ENCODE measurements around the gene PIR.

PIR gene

DNA sequence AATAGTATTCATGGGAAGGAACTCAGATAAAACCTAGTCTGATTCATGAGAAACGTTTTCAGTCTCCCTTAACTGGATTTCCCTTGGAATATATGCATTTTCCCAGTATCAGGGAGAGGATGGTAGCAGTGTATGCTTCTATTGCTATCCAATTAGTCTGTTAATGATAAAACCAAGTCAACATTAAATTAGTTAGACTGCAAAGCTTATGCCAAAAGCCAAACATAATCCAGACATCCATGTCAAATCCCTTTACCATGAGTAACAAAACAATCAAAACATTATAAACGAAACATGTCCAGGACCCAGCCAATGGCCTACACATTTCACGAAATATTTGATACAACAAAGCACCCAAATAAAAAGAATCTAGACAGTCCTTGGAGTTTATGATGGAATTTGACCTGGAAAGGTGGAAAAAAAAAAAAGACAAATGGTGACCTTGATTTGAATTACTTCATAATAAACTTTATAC is 74.4 kb downstream of the PIR start:
- no peak for DNase-seq (ENCODE audit: low read depth in 1 of 2, low spot score in 1 of 2)

DNA sequence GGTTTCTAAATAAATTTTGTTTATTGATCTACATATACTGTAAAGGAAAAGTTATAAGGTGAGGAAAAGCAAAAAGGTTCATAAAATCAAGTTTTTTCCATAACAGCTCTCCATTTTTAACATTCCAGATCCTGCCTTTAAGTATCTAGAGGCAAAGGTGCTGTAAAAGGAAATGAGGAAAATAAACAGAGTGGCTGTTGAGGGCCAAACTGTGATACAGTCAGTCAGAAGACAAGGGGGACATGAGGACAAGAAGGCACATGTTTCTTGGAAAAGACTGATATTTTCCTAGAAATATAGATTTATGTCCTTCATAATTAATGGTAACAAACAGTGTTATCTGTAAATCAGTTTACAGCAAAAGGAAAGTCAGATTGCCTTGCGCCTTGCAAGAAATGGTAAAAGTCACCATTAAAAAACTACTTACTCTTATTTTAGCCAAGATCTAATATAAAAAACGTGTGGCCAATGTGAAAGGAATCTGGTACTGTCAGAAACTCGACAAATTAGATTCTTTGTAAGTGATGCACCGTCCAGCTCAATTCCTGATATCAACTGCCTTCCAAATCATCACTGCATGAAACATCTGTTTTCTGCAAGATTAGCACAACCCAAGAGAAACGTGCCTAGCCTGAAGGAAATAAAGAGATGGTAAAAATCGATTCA is 75.0 kb downstream of the PIR start:
- DNase-seq (ENCODE audit: low read depth in 1 of 2, low spot score in 1 of 2) = no peak

DNA sequence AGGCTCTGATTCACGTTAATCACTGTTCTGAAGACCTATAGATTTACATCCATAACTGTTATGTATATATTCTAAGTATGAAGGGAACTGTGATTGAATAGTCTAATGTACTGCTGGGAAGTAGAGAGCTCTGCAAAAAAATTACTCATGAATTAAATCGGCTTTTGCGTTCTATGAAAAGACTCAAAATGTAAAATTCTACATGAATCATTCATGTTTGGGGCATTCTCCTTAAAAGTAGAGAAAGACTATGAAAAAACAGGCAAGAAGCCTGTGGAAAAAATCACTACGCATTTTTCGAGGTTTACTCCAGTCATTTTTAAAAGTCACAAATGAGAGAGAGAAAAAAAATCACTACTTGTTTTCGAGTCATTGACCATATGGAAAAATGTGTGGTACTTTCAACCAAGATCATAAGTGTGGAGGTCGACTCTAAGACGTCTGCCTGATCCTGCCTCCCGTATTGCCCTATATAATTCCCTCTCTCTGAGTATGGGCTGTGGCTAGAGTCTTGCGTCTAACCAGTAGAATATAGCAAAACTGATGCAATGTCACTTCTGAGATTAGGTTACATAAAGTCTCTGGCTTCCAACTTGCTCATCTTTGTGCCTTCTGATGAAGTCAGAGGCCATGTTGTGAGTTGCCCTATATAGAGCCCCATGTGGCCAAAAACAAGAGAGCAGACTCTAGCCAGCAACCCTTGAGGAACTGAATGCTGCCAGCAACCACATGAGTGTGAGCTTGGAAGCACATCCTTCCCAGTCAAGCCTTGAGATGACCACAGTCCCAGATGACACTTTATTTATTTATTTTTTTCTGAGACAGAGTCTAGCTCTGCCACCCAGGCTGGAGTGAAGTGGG is 76.8 kb downstream of the PIR start:
- no peak for DNase-seq (ENCODE audit: low read depth in 1 of 2, low spot score in 1 of 2)

DNA sequence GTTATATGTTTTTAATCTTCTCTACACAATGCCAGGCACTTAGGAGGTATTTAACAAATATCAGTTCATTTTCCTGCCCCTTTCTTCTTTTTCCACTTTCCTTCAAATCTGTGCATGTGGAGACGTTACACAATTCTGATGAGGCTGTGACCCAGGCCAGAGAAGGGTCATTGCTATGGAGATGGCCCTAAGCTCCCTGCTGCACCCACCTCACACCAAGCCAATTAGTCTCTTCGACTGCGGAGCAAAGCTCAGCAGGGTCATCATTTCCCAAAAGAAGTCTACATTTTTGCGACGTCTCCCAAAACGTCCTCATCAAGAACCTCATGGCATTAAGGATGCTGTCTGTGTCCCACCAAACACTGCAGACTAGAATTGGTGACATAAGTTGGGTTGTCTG is 80.0 kb downstream of the PIR start:
- no peak for DNase-seq (ENCODE audit: low read depth in 1 of 2, low spot score in 1 of 2)

DNA sequence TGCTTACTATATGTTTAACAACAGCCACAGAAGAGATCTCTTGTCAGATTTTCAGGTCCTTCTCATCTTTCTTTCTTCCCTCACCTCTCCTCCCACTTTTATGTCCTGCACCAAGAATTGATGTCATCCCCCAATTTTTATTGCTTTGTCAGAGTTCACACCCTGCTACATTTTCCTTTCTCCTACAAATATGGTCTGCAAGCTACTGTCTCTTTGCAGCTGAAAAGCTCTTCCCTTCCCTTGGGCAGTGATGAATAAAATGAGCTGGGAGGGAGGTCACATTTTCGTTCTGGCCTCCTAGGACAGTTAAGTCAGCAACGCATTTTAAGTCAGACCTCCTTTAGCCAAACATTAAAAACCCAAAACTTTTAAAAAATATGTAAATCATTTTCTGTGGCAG is 82.2 kb downstream of the PIR start:
- no peak for DNase-seq (ENCODE audit: low read depth in 1 of 2, low spot score in 1 of 2)

DNA sequence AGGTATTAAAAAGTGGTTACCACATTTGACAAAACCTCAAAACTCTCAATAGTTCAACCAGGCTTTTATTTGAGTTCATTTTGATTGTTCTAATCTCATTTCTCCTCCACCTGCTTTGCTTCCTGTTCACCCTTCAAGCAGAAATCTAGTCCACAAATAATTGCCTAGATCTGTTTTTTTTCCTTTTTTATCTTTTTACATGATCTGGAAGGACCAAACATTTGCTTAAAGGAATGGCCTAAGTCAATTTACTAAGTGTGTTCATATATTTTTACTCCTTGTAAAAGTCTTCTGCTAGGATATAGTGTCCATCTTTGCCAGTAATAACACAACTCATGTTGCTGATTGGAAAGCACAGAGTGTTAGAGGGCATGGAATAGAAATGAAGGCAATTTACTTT is 82.7 kb downstream of the PIR start:
- DNase-seq (ENCODE audit: low read depth in 1 of 2, low spot score in 1 of 2) = no peak

DNA sequence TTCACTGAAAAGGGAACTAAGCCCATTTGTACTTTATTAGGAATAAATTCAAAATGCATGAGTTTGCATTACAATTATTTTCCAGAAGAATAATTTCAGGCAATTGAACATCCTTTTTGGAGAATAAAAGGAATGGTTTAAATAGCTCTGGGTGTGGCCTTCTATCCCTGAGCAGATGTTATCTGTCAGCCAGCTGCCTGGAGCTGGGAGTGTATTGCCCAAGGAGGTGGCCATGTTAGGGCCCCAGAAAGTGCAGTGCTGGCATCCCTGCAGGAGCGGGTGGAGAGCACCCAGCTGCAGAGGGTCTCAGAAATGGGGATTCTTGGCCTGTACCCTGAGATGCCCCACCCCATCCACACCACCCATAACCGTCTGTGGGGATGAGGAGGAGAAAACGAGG is 87.3 kb downstream of the PIR start:
- DNase-seq (ENCODE audit: low read depth in 1 of 2, low spot score in 1 of 2) = no peak

DNA sequence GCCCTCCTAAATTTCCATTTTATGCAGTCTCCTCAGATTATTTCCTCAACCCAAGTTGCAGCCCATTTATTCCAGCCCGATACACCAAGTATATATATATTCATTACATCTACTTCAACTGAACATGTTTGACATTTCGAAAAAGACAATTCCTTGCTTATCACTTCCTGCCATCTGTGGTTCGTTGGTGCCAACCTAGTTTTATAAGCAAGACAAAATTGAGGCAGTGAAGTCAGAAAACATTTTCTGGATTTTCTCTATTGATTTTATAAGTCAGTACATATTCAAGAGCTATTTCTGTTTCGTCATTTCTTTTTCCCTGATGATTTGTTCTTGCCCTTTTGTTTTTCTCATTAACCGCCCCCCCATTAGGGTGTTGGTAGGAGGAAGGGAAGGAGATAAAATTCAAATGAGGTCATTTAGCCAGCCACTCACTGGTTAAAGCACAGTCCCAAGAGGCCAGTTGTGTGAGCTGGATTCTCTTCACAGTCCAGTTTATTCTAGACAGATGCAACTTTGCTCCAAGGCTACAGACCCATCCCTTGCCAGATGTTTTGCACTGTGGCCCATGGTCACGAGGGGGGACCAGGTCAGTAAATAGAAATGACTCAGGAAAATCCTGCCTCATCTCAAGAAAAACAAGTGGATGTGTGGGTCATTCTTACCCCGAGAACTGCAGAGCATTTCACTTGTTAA is 88.6 kb downstream of the PIR start:
- no peak for DNase-seq (ENCODE audit: low read depth in 1 of 2, low spot score in 1 of 2)

DNA sequence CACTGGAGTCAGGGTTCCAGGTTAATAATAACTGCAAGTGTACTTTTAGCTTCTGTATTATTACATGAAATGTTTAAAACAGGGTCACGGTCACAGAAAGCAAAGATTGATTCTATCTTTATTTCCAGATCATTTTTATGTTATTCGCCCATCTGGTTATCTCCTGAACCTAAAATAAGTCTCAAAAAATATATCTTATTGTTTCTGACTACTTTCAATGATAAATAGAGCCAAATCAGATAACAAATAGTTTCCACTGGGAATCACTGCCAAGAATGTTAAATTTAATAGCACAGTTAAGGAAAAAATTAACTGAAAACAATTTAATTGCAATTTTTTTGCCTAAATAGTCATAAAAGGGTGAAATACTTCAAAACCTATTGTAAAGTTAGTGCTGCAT is 91.8 kb downstream of the PIR start:
- DNase-seq (ENCODE audit: low read depth in 1 of 2, low spot score in 1 of 2) = no peak

DNA sequence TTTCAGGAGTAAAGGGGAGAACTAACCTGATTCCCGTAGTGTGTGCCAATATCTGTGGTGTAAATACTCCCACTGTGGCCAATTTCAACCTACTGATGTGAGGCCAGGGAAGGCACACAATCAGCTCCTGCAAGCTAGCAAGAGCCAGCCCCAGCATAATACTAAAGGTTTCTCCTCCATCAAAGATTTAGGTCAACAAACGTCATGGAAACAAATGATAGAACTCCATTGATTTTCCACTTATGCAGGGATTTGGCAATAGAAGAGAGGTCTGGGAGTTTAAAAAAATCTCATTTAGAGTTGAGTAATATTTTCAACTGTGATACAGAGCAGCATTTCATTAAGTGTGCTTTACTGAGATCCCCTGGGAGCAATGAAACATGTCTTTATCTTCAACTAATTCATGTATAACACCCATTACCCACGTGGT is 93.2 kb downstream of the PIR start:
- no peak for DNase-seq (ENCODE audit: low read depth in 1 of 2, low spot score in 1 of 2)

DNA sequence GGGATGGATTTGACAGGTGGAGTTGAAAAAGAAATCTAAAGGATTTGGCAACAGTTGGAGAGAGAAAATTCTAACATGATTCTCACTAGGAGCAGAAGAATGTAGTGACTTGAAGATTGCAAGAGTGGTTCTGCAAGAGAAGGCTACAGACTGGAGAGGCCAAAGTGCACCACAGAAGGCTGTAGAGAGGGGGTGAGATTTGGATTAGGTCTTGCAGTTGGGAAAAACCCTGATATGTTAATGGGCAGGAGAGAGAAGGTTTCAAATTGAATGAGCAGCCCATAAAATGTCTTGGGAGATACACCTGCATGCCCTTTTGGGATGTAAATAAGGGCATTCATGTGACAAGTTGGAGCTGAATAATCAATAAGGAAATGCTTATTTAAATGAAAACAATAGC is 94.3 kb downstream of the PIR start:
- no peak for DNase-seq (ENCODE audit: low read depth in 1 of 2, low spot score in 1 of 2)

DNA sequence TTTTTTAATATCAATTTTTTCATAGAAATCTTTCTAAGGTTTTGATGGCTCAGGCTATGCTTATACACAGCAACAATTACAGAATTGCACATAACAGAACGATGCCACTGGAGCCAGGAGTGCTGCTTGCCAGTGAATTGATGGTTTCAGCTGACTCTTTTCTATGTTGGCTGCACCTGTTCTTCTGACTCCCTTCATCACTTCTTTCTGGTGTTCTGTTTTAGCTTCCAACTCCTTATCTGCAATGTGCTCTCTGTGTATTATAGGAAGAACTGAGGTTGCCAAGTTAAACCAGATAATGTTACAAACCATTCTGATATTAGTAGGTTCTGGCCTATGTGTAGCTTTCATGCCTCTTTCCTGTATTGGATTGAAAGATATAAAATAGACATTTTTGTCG is 97.3 kb downstream of the PIR start:
- no peak for DNase-seq (ENCODE audit: low read depth in 1 of 2, low spot score in 1 of 2)

DNA sequence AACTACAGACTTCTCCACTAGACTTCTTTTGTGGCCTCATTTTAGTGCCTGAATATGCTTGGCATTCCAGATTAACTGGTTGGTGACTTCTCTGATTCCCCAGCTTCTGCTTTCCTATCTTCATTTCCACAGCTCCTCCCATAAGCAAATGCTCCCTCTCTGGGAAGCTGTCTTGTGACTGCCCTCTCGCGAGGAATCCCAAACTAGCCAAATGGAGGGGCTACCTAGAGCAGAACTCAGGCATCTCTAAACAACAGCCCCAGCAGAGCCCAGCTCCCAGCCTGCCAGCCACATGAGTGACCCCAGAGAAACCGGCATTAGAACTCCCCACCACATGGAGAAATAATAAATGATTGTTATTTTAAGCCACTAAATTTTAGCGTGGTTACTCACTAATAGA is 101.3 kb downstream of the PIR start:
- no peak for DNase-seq (ENCODE audit: low read depth in 1 of 2, low spot score in 1 of 2)

DNA sequence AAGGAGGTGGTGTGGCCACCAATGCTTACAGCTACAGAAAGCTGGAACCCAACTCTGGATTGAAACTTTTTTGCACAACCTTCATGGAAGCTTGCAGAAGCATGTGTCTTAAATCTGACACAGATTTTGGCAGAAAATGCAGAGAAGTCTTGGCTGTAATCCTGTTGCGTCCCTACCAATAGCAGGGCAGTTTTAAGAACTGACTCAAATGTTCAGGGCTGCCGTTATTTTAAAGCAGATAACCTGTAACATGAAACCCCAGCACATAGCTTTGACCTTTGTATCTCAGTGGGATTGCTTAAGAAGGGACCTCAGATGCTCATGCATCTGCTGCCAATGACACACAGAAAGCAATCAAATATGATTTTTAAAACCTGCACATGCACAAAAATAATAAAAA is 108.8 kb downstream of the PIR start, which contains the start of gene VEGFD:
VEGFD (minus strand) TSS at position 110 of the 400 bp plus-strand sequence. CDS start 467 bp downstream, outside the sequence.
- DNase-seq (ENCODE audit: low read depth in 1 of 2, low spot score in 1 of 2) = no peak

DNA sequence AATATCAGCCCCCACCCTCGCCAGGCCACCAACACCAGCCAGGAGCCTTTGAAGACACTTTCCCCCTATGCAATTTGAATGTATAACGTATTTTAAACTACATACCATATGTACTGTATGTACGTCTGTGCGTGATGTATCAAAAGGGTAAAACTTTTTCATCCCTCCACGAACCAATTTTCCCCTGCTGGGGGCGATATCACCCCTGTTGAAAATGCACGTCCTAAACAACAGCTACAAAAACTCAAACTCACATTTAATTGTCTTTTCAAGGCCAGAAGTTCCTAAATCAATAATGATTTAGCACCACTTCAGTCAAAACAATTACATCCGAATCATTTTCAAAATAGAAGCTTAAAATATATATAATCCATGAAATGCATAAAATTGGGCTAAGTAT is 110.3 kb downstream of the PIR start:
- no peak for DNase-seq (ENCODE audit: low read depth in 1 of 2, low spot score in 1 of 2)

DNA sequence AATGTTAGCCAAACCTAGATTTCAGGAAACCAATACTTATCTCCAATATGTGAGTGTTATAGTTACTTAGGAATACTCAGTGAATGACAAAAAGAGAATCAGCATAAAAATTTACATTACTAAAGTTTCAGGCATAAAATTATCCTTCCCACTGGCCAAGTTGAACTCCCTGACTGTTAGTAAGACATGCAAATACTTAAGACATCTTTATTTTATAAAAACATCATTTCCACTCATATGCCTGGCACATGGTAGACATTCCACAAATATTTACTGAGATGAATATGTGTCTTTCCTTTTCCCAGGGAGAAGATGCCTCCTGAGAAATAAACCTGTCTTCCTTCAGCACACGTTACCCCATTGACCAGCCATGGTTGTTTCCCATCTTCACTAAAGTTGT is 116.2 kb downstream of the PIR start:
- no peak for DNase-seq (ENCODE audit: low read depth in 1 of 2, low spot score in 1 of 2)

DNA sequence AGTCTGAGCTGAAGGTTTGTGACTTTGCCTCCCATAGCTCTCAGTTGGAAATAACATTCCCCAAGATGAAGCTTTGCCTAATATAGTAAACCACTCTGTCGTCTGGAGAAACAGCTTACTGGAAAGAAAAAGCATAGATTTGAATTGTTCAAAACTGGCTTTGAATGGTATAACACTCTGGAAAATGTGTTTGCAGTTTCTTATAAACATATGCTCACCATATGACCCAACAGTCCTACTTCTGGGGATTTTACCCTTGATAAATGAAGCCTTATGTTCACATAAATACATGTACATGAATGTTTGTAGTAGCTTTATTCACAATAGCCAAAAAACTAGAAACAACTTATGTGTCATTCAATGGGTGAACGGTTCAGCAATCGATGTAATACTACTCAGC is 119.2 kb downstream of the PIR start:
- no peak for DNase-seq (ENCODE audit: low read depth in 1 of 2, low spot score in 1 of 2)

DNA sequence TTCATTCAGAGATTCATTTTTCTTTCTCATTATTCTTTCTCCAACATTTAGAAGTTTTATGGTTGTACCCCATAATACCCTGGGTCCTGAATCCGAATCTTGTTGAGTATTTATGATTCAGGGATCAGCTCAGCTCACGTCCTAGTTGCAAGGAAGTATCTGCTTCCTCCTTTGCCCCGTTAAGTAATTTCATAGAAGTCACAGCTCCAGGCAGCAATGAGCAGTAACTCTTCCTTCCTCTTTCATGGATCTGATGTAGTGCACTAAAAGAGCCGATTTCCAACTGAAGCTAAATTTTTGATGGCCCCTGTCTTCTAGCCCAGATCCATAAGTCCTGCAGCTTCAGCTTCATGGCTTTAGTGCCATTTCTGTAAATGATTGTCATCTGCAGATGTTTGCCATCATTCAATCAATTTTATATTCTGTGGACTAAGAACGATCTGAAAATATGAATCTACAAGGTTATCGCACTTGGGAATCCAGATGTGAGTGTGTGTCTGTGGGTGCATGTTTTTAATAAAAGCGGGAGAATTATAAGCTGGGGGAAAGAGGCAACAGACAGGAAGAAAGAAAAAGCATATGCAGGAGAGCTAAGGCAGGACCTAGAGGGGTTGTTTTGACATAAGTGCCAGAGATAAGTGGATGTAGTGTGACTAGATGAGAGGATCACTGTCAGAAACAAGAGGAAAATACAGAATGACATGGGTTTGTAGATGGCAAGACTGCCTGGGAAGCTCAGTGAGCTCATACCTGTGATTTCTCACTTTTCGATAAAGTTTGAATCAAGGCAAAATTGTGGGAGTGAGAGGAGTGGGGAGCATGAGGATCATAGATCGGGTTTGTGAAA is 126.4 kb downstream of the PIR start:
- DNase-seq (ENCODE audit: low read depth in 1 of 2, low spot score in 1 of 2) = no peak

DNA sequence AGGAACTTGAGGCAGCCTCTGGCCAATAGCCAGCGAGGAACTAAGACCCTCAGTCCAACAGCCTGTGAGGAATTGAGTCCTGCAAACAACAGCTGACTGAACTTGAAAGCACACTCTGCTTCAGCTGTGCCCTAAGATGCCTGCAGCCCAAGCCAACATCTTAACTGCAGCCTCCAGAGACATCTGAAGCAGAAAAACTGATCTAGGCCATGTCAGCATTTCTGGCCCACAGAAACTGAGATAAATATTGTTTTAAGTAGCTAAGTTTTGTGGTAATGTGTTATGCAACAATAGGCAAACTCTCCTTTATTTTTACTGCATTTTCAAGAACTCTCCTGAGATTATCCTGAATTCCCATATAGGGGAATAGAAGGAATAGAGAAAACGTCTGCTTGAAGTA is 133.4 kb downstream of the PIR start:
- no peak for DNase-seq (ENCODE audit: low read depth in 1 of 2, low spot score in 1 of 2)

DNA sequence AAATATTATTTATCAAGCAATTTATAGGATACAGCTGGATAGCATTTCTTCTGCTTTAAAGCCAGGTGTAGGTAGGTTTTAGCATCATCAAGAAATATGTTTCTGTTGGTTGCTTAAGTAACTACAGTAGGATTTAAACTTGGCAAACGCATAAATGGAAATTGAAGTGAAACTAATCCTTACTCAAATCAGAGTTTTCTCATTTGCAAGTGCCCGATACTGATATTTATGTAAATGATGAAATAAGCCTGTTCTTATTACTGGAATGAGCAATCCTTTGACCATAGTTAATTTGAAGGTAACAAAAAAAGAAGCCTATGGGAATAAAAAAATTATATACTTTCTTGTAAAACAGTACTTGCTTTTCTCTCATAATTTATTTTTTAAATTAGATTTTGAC is 134.6 kb downstream of the PIR start:
- DNase-seq (ENCODE audit: low read depth in 1 of 2, low spot score in 1 of 2) = no peak

DNA sequence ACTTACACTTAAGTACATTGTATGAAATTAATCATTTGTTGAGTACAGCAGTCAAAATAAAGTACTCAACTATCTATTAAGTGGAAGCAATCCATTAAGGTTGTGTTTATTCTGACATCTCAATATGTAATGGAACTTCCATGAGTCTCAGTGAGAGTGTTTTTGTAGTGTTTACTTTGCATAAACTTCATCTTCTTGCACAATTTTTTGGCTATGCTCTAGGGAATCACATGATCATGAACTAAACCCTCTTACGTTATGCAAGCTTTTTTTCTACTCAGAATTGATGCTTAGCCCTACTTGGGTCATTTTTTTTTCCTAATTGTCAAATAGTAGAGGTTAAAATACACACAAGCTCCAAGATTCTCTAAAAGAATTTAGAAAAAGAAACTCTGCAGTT is 136.7 kb downstream of the PIR start:
- no peak for DNase-seq (ENCODE audit: low read depth in 1 of 2, low spot score in 1 of 2)
